ENCODE measurements around the gene EPHA2. TPM values are rescaled to one million over a fixed set of nuclear protein-coding genes. Genes with fewer than 3 reads are reported as not detected.
A peak's percentile ranks its signal among the peaks of the same experiment; 100 is the strongest.

EPHA2 gene
- total and polyA plus RNA-seq, 2 experiments from 2014 or later: 9.8 to 26.2 TPM

- no peak overlapping the region for H3K27ac ChIP-seq
- no peaks in the 10 kb centered on the region for H3K36me3 ChIP-seq
- H3K9me3 ChIP-seq (ENCODE audit: low read depth): no peaks in the 10 kb centered on the region
- peaks cover 16% of the 10 kb centered on the region for H3K4me1 ChIP-seq (ENCODE audit: low read depth)
- TF ChIP-seq CTCF (IDR thresholded peaks at IDR 0.05; ENCODE audit: low read depth, low read length): no peak
- H3K27me3 ChIP-seq: no peaks in the 10 kb centered on the region
- H3K4me3 ChIP-seq: no peak overlapping the region
- DNase-seq (ENCODE audit: low read depth in 1 of 2, low spot score in 1 of 2): peak in 1 of 2 donors; percentile 52
Measured at GRCh38 chr1:16162163-16162822, 6.4 kb upstream of the EPHA2 start.

DNA sequence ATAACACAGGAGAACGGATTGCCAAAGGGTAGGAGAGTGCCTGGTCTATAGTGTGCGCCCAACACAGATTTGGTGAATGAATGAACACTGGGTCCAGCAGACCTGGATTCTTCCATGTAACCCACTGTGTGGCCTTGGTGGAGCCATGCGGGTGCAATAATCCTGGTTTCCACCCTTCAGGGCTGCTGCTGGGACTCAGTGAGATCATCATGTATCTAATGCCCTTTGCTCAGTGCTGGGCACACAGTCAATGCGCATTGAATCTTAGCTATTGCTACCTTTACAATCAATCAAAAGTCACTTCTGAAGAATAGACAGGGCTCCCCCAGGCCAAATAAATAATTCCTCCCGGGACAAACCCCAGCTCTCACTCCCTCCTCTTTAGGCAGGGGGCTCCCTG, 5.8 kb upstream of the EPHA2 start:
- no peak overlapping the region for H3K27ac ChIP-seq
- TF ChIP-seq CTCF (IDR thresholded peaks at IDR 0.05; ENCODE audit: low read depth, low read length): no peak
- DNase-seq (ENCODE audit: low read depth in 1 of 2, low spot score in 1 of 2): no peak
- H3K4me1 ChIP-seq (ENCODE audit: low read depth): peaks cover 16% of the 10 kb centered on the region
- H3K9me3 ChIP-seq (ENCODE audit: low read depth): no peaks in the 10 kb centered on the region
- H3K36me3 ChIP-seq: no peaks in the 10 kb centered on the region
- H3K27me3 ChIP-seq: no peaks in the 10 kb centered on the region
- H3K4me3 ChIP-seq: no peak overlapping the region

- TF ChIP-seq CTCF (IDR thresholded peaks at IDR 0.05; ENCODE audit: low read depth, low read length): no peak
- Histone ChIP-seq H3K36me3 (no peaks in the 10 kb centered on the region), H3K9me3 (ENCODE audit: low read depth) (no peaks in the 10 kb centered on the region), H3K4me3 (no peak overlapping the region), H3K27me3 (no peaks in the 10 kb centered on the region), H3K4me1 (ENCODE audit: low read depth) (peaks cover 11% of the 10 kb centered on the region), H3K27ac (no peak overlapping the region)
- DNase-seq (ENCODE audit: low read depth in 1 of 2, low spot score in 1 of 2): no peak
Measured at GRCh38 chr1:16158993-16159831, 3.3 kb upstream of the EPHA2 start.

DNA sequence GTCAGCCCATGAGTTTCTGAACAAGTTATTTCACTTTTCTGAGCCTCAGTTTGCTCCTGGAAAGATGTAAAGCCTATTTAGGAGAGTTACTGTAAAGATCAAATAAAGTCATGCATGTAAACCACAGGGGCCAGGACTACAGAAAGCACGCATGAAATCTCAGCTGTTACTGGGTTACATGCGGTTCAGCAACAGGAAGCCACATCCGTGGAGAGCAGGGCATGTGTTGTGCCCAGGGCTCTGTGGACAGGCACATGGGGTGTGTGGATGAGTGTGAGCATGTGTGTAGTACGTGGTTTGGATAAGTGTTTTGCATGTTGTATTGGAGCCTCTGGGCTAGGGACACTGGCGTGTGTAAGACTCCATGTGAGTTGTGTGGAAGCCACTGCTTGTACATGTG, 2.2 kb upstream of the EPHA2 start:
- peaks cover 21% of the 10 kb centered on the region for H3K4me1 ChIP-seq (ENCODE audit: low read depth)
- no peak for DNase-seq (ENCODE audit: low read depth in 1 of 2, low spot score in 1 of 2)
- no peak overlapping the region for H3K4me3 ChIP-seq
- H3K36me3 ChIP-seq: no peaks in the 10 kb centered on the region
- no peak for TF ChIP-seq CTCF (IDR thresholded peaks at IDR 0.05; ENCODE audit: low read depth, low read length)
- no peaks in the 10 kb centered on the region for H3K27me3 ChIP-seq
- no peak overlapping the region for H3K27ac ChIP-seq
- no peaks in the 10 kb centered on the region for H3K9me3 ChIP-seq (ENCODE audit: low read depth)

DNA sequence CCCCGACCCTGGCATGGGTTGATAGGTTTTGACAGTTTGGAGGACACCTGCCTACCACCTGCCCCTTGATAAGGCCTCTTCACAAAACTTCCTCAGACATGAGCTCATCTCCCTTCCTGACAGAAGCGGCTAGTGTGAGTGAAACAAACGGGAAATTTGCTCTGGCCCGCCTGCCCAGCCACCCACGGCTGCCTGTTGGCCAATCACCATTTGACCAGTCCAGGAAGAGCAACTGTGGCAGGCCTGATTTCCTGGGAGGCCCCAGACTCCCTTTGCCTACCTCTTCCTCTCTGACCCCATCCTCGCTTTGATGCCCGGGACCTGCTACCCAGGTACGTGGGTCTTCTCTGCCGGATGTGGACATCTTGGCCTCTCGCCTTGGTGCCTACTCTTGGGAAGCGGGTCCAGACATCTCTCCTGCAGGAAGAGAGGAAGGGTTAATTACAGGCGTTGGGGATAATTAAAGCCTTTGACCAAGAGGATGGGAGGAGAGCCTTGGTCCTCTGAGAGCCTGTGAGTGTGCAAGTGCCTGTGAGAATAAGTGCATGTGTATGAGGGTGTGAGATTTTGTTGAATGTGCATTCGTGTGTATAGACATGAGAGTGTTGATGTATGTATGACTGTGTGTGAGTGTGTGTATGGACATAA, 1.1 kb upstream of the EPHA2 start:
- H3K36me3 ChIP-seq: no peaks in the 10 kb centered on the region
- H3K4me1 ChIP-seq (ENCODE audit: low read depth): peaks cover 31% of the 10 kb centered on the region
- no peak overlapping the region for H3K4me3 ChIP-seq
- no peak for TF ChIP-seq CTCF (IDR thresholded peaks at IDR 0.05; ENCODE audit: low read depth, low read length)
- peak in 1 of 2 donors; percentile 65 for DNase-seq (ENCODE audit: low read depth in 1 of 2, low spot score in 1 of 2)
- no peaks in the 10 kb centered on the region for H3K27me3 ChIP-seq
- H3K27ac ChIP-seq: no peak overlapping the region
- no peaks in the 10 kb centered on the region for H3K9me3 ChIP-seq (ENCODE audit: low read depth)

All from cardiac muscle cell (in vitro differentiated cells and primary cell).